ENCODE results near the gene SPATA1. TPM values are rescaled to one million over a fixed set of nuclear protein-coding genes. Genes with fewer than 3 reads are reported as not detected.

The SPATA1 gene
- total and polyA plus RNA-seq, 2 of the 13 experiments (the other 11 are each of a cell fraction or from before 2014, with no cell fraction given) = 0.70 to 1.4 TPM

- TF ChIP-seq RAD51 (IDR thresholded peaks at IDR 0.05; ENCODE audit: borderline replicate concordance) = no peak
- no peak for TF ChIP-seq CREB1 (IDR thresholded peaks at IDR 0.05)
- peak; percentile 83 for TF ChIP-seq CREB1 (CRISPR knock-in tag; IDR thresholded peaks at IDR 0.05)
- no peak for TF ChIP-seq PLRG1 (conservative IDR thresholded peaks at IDR 0.05)
- TF ChIP-seq MAFF (IDR thresholded peaks at IDR 0.05; ENCODE audit: low read depth, low read length) = peak; percentile 40; the same call in 1 of the 2 replicates
- no peak for TF ChIP-seq ZNF562 (CRISPR knock-in tag; IDR thresholded peaks at IDR 0.05; ENCODE audit: borderline replicate concordance)
- no peak for TF ChIP-seq XRCC5 (optimal IDR thresholded peaks at IDR 0.05; ENCODE audit: low read length)
- TF ChIP-seq ZNF121 (CRISPR knock-in tag; IDR thresholded peaks at IDR 0.05) = no peak
- TF ChIP-seq BCLAF1 (IDR thresholded peaks at IDR 0.05) = no peak
- TF ChIP-seq ZNF639 (CRISPR knock-in tag; conservative IDR thresholded peaks at IDR 0.05) = no peak
- peak; percentile 83 for TF ChIP-seq SAP130 (CRISPR knock-in tag; IDR thresholded peaks at IDR 0.05; ENCODE audit: low read depth)
- no peak for TF ChIP-seq ZC3H13 (CRISPR knock-in tag; IDR thresholded peaks at IDR 0.05)
- 0 out of 2 replicates have a peak, but pooled peaks have one; percentile 18 for TF ChIP-seq ERF (CRISPR knock-in tag; IDR thresholded peaks at IDR 0.05)
- TF ChIP-seq ZNF180 (CRISPR knock-in tag; IDR thresholded peaks at IDR 0.05; ENCODE audit: borderline replicate concordance, low read depth) = no peak
- no peak for TF ChIP-seq ZNF281 (CRISPR knock-in tag; IDR thresholded peaks at IDR 0.05; ENCODE audit: borderline replicate concordance)
- peak; percentile 89 for TF ChIP-seq BCL6 (CRISPR knock-in tag; IDR thresholded peaks at IDR 0.05)
- TF ChIP-seq ZFAT (CRISPR knock-in tag; conservative IDR thresholded peaks at IDR 0.05) = no peak
- no peak for TF ChIP-seq ZNF317 (CRISPR knock-in tag; IDR thresholded peaks at IDR 0.05)
- 0 out of 2 replicates have a peak, but pooled peaks have one; percentile 47 for TF ChIP-seq SMYD3 (CRISPR knock-in tag; IDR thresholded peaks at IDR 0.05)
- TF ChIP-seq SOX5 (CRISPR knock-in tag; IDR thresholded peaks at IDR 0.05; ENCODE audit: borderline replicate concordance) = peak; percentile 78; the same call in 1 of the 2 replicates
- no peak for TF ChIP-seq CREBL2 (CRISPR knock-in tag; IDR thresholded peaks at IDR 0.05; ENCODE audit: borderline replicate concordance)
- no peak for TF ChIP-seq ZNF503 (CRISPR knock-in tag; IDR thresholded peaks at IDR 0.05)
These were observed 1.4 kb upstream of the SPATA1 start (continued) for GRCh38 chr1:84504580-84505492.
